ENCODE data around the gene SEMA3A.
"Not testable (repeated sequence)": the region's sequence is repeated elsewhere in the genome, so short reads cannot be mapped to it uniquely, and the experiment has no call there.

The SEMA3A gene

GRCh38 chr7:84150370-84150769, 44.2 kb downstream of the SEMA3A start:
- DNase-seq: not testable (repeated sequence)

- no peak for DNase-seq
Measured at GRCh38 chr7:84149573-84149972, 45.0 kb downstream of the SEMA3A start.

- DNase-seq: no peak
Measured at GRCh38 chr7:84145892-84146291, 48.7 kb downstream of the SEMA3A start.

- no peak for DNase-seq
Measured at GRCh38 chr7:84144935-84145334, 49.7 kb downstream of the SEMA3A start.

GRCh38 chr7:84144480-84144879, 50.1 kb downstream of the SEMA3A start:
- no peak for DNase-seq

GRCh38 chr7:84142726-84143125, 51.9 kb downstream of the SEMA3A start:
- DNase-seq: no peak

GRCh38 chr7:84139986-84140729, 54.4 kb downstream of the SEMA3A start:
- no peak for DNase-seq

- no peak for DNase-seq
Measured at GRCh38 chr7:84138411-84138810, 56.2 kb downstream of the SEMA3A start.

GRCh38 chr7:84137812-84138211, 56.8 kb downstream of the SEMA3A start:
- no peak for DNase-seq

GRCh38 chr7:84136809-84137208, 57.8 kb downstream of the SEMA3A start:
- no peak for DNase-seq

- DNase-seq: no peak
Measured at GRCh38 chr7:84136336-84136735, 58.3 kb downstream of the SEMA3A start.

GRCh38 chr7:84134169-84134568, 60.4 kb downstream of the SEMA3A start:
- DNase-seq: no peak

GRCh38 chr7:84125654-84126053, 68.9 kb downstream of the SEMA3A start:
- DNase-seq: no peak

- DNase-seq: no peak
Measured at GRCh38 chr7:84123965-84124547, 70.5 kb downstream of the SEMA3A start.

GRCh38 chr7:84122582-84123360, 71.8 kb downstream of the SEMA3A start:
- DNase-seq: no peak

GRCh38 chr7:84117304-84117703, 77.3 kb downstream of the SEMA3A start:
- no peak for DNase-seq

GRCh38 chr7:84113906-84114850, 80.4 kb downstream of the SEMA3A start:
- DNase-seq: no peak

- no peak for DNase-seq
Measured at GRCh38 chr7:84113286-84113685, 81.3 kb downstream of the SEMA3A start.

GRCh38 chr7:84112771-84113170, 81.8 kb downstream of the SEMA3A start:
- DNase-seq: no peak

- DNase-seq: no peak
Measured at GRCh38 chr7:84111842-84112241, 82.7 kb downstream of the SEMA3A start.

GRCh38 chr7:84110400-84110799, 84.2 kb downstream of the SEMA3A start:
- DNase-seq: no peak

GRCh38 chr7:84108787-84109186, 85.8 kb downstream of the SEMA3A start:
- no peak for DNase-seq

- no peak for DNase-seq
Measured at GRCh38 chr7:84108119-84108518, 86.5 kb downstream of the SEMA3A start.
